Measurements from ENCODE around the gene ATP1A3. TPM values are rescaled to one million over a fixed set of nuclear protein-coding genes. Genes with fewer than 3 reads are reported as not detected.
A peak's percentile ranks its signal among the peaks of the same experiment; 100 is the strongest.

Gene ATP1A3
- total and polyA plus RNA-seq, 2 of the 13 experiments (the other 11 are each of a cell fraction or from before 2014, with no cell fraction given) = 0.01 to 0.04 TPM

DNA sequence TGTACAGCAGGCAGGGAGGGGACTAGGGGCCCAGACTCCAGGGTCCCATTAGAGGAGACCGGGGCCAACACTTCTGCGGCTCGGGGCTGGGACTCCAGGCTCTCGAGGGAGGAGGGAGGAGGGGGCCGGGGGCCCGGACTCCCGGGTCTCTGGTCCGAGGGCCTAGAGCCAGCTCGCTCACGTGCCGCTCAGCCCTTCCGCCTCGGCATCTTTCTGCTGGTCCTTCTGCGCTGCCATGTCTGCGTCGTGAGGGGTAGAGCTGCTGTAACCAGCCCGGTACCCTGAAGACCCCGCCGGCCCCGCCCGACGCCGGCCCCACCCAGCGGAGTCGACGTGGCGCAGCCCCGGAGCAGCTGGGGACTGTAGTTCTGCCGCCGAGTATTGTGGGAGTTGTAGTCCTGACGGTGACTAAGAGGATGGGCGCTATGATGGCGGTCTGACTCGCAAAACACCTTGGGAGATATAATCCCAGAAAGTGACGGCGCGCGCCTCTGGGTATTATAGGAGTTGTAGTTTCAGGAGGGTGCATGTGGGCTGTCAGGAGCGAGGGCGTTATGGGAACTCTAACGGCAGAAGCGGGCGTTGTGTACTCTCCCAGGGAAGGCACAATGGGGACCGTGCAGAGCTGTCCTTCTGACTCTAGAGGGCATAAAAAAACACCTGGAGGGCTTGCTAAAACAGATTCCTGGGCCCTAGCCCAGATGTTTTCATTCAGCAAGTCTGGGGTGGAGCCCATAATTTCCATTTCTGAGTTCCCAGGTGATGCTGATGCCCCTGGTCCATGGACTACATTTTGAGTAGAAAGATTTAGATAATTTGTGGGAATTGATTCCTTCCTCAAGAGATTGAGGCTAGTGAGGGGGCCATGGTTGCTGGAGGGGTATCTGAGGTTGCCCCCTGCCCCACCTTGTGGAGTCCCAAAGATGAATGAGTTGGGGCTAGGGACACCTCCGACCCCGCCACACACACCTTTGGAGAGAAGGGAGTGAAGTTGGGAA, 34.7 kb downstream of the ATP1A3 start, which contains the start of gene RABAC1 (continued):
- peak; percentile 39 for TF ChIP-seq HNRNPLL (IDR thresholded peaks at IDR 0.05; ENCODE audit: low read depth, low read length, poor library complexity, severe bottlenecking)
- peak; percentile 55 for TF ChIP-seq ZFY (CRISPR knock-in tag; IDR thresholded peaks at IDR 0.05)
- no peak for TF ChIP-seq KLF11 (CRISPR knock-in tag; IDR thresholded peaks at IDR 0.05)
- no peak for TF ChIP-seq HMGA1 (CRISPR knock-in tag; conservative IDR thresholded peaks at IDR 0.05)
- TF ChIP-seq HNF4A (CRISPR knock-in tag; IDR thresholded peaks at IDR 0.05) = no peak
- peak; percentile 15; the same call in 1 of the 2 replicates for TF ChIP-seq SATB2 (CRISPR knock-in tag; IDR thresholded peaks at IDR 0.05)
- TF ChIP-seq, protein P1, sequence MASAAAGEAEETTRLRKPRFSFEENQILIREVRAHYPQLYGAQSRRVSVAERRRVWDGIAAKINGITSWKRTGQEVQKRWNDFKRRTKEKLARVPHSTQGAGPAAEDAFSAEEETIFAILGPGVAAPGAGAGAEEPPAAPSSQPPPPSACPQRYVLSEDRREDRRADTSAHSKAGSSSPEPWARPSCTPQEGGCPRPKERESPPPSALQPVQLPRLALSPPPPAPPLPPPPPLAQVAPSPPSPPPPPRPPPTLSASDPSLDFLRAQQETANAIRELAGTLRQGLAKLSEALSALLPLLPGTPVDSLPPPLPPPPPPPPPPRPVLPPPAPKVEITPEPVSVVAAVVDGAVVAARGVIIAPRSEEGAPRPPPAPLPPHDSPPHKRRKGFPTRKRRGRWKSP (CRISPR knock-in tag; IDR thresholded peaks at IDR 0.05) = no peak
- TF ChIP-seq TRIM24 (CRISPR knock-in tag; IDR thresholded peaks at IDR 0.05) = no peak
- TF ChIP-seq ZBTB42 (CRISPR knock-in tag; IDR thresholded peaks at IDR 0.05) = peak; percentile 75; the same call in 1 of the 2 replicates
- TF ChIP-seq, protein P2, sequence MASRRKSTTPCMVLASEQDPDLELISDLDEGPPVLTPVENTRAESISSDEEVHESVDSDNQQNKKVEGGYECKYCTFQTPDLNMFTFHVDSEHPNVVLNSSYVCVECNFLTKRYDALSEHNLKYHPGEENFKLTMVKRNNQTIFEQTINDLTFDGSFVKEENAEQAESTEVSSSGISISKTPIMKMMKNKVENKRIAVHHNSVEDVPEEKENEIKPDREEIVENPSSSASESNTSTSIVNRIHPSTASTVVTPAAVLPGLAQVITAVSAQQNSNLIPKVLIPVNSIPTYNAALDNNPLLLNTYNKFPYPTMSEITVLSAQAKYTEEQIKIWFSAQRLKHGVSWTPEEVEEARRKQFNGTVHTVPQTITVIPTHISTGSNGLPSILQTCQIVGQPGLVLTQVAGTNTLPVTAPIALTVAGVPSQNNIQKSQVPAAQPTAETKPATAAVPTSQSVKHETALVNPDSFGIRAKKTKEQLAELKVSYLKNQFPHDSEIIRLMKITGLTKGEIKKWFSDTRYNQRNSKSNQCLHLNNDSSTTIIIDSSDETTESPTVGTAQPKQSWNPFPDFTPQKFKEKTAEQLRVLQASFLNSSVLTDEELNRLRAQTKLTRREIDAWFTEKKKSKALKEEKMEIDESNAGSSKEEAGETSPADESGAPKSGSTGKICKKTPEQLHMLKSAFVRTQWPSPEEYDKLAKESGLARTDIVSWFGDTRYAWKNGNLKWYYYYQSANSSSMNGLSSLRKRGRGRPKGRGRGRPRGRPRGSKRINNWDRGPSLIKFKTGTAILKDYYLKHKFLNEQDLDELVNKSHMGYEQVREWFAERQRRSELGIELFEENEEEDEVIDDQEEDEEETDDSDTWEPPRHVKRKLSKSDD (CRISPR knock-in tag; IDR thresholded peaks at IDR 0.05; ENCODE audit: low read depth) = no peak
- TF ChIP-seq MEIS1 (CRISPR knock-in tag; IDR thresholded peaks at IDR 0.05; ENCODE audit: borderline replicate concordance) = no peak; the same call in 1 of the 2 replicates
- peak; percentile 66 for TF ChIP-seq KDM2A (CRISPR knock-in tag; IDR thresholded peaks at IDR 0.05; ENCODE audit: borderline replicate concordance, low read depth)
- no peak for TF ChIP-seq ZFP37 (CRISPR knock-in tag; IDR thresholded peaks at IDR 0.05; ENCODE audit: borderline replicate concordance)
- TF ChIP-seq, protein P3, sequence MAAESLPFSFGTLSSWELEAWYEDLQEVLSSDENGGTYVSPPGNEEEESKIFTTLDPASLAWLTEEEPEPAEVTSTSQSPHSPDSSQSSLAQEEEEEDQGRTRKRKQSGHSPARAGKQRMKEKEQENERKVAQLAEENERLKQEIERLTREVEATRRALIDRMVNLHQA (CRISPR knock-in tag; IDR thresholded peaks at IDR 0.05) = no peak
- no peak for TF ChIP-seq ARNT2 (CRISPR knock-in tag; IDR thresholded peaks at IDR 0.05; ENCODE audit: low read depth)
- peak; percentile 98 for TF ChIP-seq THAP11 (CRISPR knock-in tag; IDR thresholded peaks at IDR 0.05)
- peak; percentile 64 for TF ChIP-seq DMAP1 (CRISPR knock-in tag; IDR thresholded peaks at IDR 0.05)
- peak; percentile 74 for TF ChIP-seq ELF1 (CRISPR knock-in tag; IDR thresholded peaks at IDR 0.05)
- no peak for TF ChIP-seq PAX8 (CRISPR knock-in tag; IDR thresholded peaks at IDR 0.05; ENCODE audit: borderline replicate concordance)
- no peak for TF ChIP-seq MED8 (CRISPR knock-in tag; IDR thresholded peaks at IDR 0.05; ENCODE audit: insufficient replicate concordance)
- TF ChIP-seq RFX1 (IDR thresholded peaks at IDR 0.05) = no peak
- no peak for TF ChIP-seq DPF2 (CRISPR knock-in tag; IDR thresholded peaks at IDR 0.05; ENCODE audit: borderline replicate concordance, low read depth)
- no peak for TF ChIP-seq U2AF2 (IDR thresholded peaks at IDR 0.05; ENCODE audit: low read depth, low read length)
- no peak; the same call in 1 of the 2 replicates for TF ChIP-seq CHD2 (IDR thresholded peaks at IDR 0.05; ENCODE audit: low read depth, low read length)

All from HepG2 (cell line).